Left kidney (tissue), 2 donors: ENCODE results near the gene SP140. TPM values are rescaled to one million over a fixed set of nuclear protein-coding genes. Genes with fewer than 3 reads are reported as not detected.
"Not testable (repeated sequence)": the region's sequence is repeated elsewhere in the genome, so short reads cannot be mapped to it uniquely, and the experiment has no call there.

Experiments
- DNase-seq: peaks from one replicate; pipeline ENCODE4 v3.0.0-alpha.2; 2013
- polyA plus RNA-seq: library from polyadenylated mRNA; unstranded; fragments of 120-200 nt; gene quantifications from one replicate; pipeline ENCODE4 v1.2.1, GENCODE V29; 2013; ENCODE audit not compliant: insufficient read length

Gene SP140
- polyA plus RNA-seq, 1 donor = 1.3 TPM

- no peak for DNase-seq
These were observed 60.5 kb downstream of the SP140 start for GRCh38 chr2:230286048-230286447.

GRCh38 chr2:230289311-230289710 lies 63.8 kb downstream of the SP140 start:
- DNase-seq = peak; percentile 12

GRCh38 chr2:230295192-230295591 lies 69.7 kb downstream of the SP140 start:
- no peak for DNase-seq

GRCh38 chr2:230296917-230297316 lies 71.4 kb downstream of the SP140 start:
- DNase-seq = no peak

- DNase-seq = no peak
These were observed 74.1 kb downstream of the SP140 start for GRCh38 chr2:230299618-230300017.

- no peak for DNase-seq
These were observed 80.1 kb downstream of the SP140 start for GRCh38 chr2:230305416-230306275.

GRCh38 chr2:230306474-230306873 lies 80.9 kb downstream of the SP140 start:
- DNase-seq = no peak

- DNase-seq = no peak
These were observed 81.9 kb downstream of the SP140 start for GRCh38 chr2:230307485-230307884.

- DNase-seq = no peak
These were observed 83.0 kb downstream of the SP140 start for GRCh38 chr2:230308402-230309000.

GRCh38 chr2:230310792-230311191 lies 85.3 kb downstream of the SP140 start:
- DNase-seq = not testable (repeated sequence)

- DNase-seq = not testable (repeated sequence)
These were observed 86.1 kb downstream of the SP140 start for GRCh38 chr2:230311634-230312033.

- no peak for DNase-seq
These were observed 87.1 kb downstream of the SP140 start for GRCh38 chr2:230312638-230313037.

GRCh38 chr2:230317366-230317765 lies 91.8 kb downstream of the SP140 start:
- DNase-seq = no peak

GRCh38 chr2:230318190-230319121 lies 92.9 kb downstream of the SP140 start:
- no peak for DNase-seq

- no peak for DNase-seq
These were observed 93.8 kb downstream of the SP140 start for GRCh38 chr2:230319211-230319862.

GRCh38 chr2:230321031-230321430 lies 95.5 kb downstream of the SP140 start:
- DNase-seq = no peak

- DNase-seq = no peak
These were observed 97.2 kb downstream of the SP140 start for GRCh38 chr2:230322561-230323384.

GRCh38 chr2:230323385-230324106 lies 98.0 kb downstream of the SP140 start:
- DNase-seq = no peak

GRCh38 chr2:230324503-230324902 lies 99.0 kb downstream of the SP140 start:
- DNase-seq = no peak
